HepG2 (cell line): ENCODE data around the gene ESR1. TPM values are rescaled to one million over a fixed set of nuclear protein-coding genes. Genes with fewer than 3 reads are reported as not detected.
A peak's percentile ranks its signal among the peaks of the same experiment; 100 is the strongest.

Experiments used
- CEBPB ChIP-seq: IDR thresholded peaks from 2 replicates; pipeline ENCODE4 v1.6.1; 2011; ENCODE audit warnings: low read depth, low read length, improper control_type of control experiment, borderline replicate concordance
- CEBPG ChIP-seq: IDR thresholded peaks from 2 replicates; pipeline ENCODE4 v1.6.1; 2016
- ELF3 ChIP-seq: IDR thresholded peaks from 2 replicates; pipeline ENCODE4 v1.6.1; 2016; ENCODE audit warnings: missing genetic modification reagents, missing compliant biosample characterization
- FOXA1 ChIP-seq, 2 experiments: fragments of 450-650 bp in 1 of 2; sonication (generic) in 1 of 2; formaldehyde crosslinking in 1 of 2; IDR thresholded peaks; 2 replicates each; pipeline versions ENCODE4 v1.4.0 to v1.6.1; 2016 to 2020; ENCODE audit warnings: missing genetic modification reagents in 1 of 2
- HBP1 ChIP-seq: IDR thresholded peaks from 2 replicates; pipeline ENCODE4 v1.6.1; 2016; ENCODE audit warnings: low read depth, control low read depth
- HNRNPH1 ChIP-seq: fragments of 200-400 bp; formaldehyde crosslinking; optimal IDR thresholded peaks from 2 replicates; pipeline ENCODE3; 2017; ENCODE audit warnings: mild to moderate bottlenecking, low read depth, low read length
- IRF2 ChIP-seq: IDR thresholded peaks from 2 replicates; pipeline ENCODE4 v1.6.1; 2018; ENCODE audit warnings: missing genetic modification reagents, missing compliant biosample characterization
- MAF1 ChIP-seq: sonication (generic); formaldehyde crosslinking; IDR thresholded peaks from 2 replicates; pipeline ENCODE4 v1.5.0; 2020; ENCODE audit warnings: missing genetic modification reagents, borderline replicate concordance
- MED1 ChIP-seq: sonication (generic); formaldehyde crosslinking; IDR thresholded peaks from 2 replicates; pipeline ENCODE4 v1.4.0; 2020; ENCODE audit warnings: missing genetic modification reagents
- PLSCR1 ChIP-seq: sonication (generic); formaldehyde crosslinking; IDR thresholded peaks from 2 replicates; pipeline ENCODE4 v1.5.0; 2020; ENCODE audit warnings: missing genetic modification reagents, mild to moderate bottlenecking, borderline replicate concordance
- POGZ ChIP-seq: sonication (generic); formaldehyde crosslinking; IDR thresholded peaks from 2 replicates; pipeline ENCODE4 v1.4.0; 2020; ENCODE audit warnings: mild to moderate bottlenecking, missing genetic modification reagents
- SP140L ChIP-seq: sonication (generic); formaldehyde crosslinking; IDR thresholded peaks from 2 replicates; pipeline ENCODE4 v1.4.0; 2020; ENCODE audit warnings: missing genetic modification reagents, borderline replicate concordance
- THAP11 ChIP-seq: IDR thresholded peaks from 2 replicates; pipeline ENCODE4 v1.6.1; 2016; ENCODE audit warnings: missing biosample characterization, missing genetic modification reagents
- TOE1 ChIP-seq: sonication (generic); formaldehyde crosslinking; IDR thresholded peaks from 2 replicates; pipeline ENCODE4 v1.4.0; 2020; ENCODE audit warnings: mild to moderate bottlenecking, missing genetic modification reagents
- TSC22D2 ChIP-seq: sonication (generic); formaldehyde crosslinking; IDR thresholded peaks from 2 replicates; pipeline ENCODE4 v1.5.1; 2020; ENCODE audit warnings: missing genetic modification reagents, mild to moderate bottlenecking, borderline replicate concordance
- ZNF460 ChIP-seq: sonication (generic); formaldehyde crosslinking; IDR thresholded peaks from 2 replicates; pipeline ENCODE4 v1.5.1; 2020; ENCODE audit warnings: missing genetic modification reagents, mild to moderate bottlenecking, borderline replicate concordance
- ZNF614 ChIP-seq: IDR thresholded peaks from 2 replicates; pipeline ENCODE4 v1.6.1; 2018; ENCODE audit warnings: missing biosample characterization, missing genetic modification reagents, inconsistent platforms, borderline replicate concordance
- ZNF816 ChIP-seq: sonication (generic); formaldehyde crosslinking; IDR thresholded peaks from 2 replicates; pipeline ENCODE4 v1.8.0; 2022; ENCODE audit warnings: missing genetic modification reagents, mild to moderate bottlenecking, borderline replicate concordance
- ZSCAN31 ChIP-seq: sonication (generic); formaldehyde crosslinking; IDR thresholded peaks from 2 replicates; pipeline ENCODE4 v1.5.0; 2020; ENCODE audit warnings: low read depth, mild to moderate bottlenecking, missing genetic modification reagents
- polyA plus RNA-seq, 8 experiments: library from polyadenylated mRNA; depleted of rRNA in 3 of 8; stranded (reverse) in 7 of 8; unstranded in 1 of 8; fragments of >200 nt; fragmentation: Illumina TruSeq in 4 of 8; extraction: Trizol in 4 of 8; gene quantifications; 2 replicates each; pipeline versions ENCODE4 v1.2.1 to v1.2.3, GENCODE V29; 2011 to 2016; ENCODE audit warnings: low read depth in 4 of 8, missing spikeins in 1 of 8, mixed read lengths in 1 of 8; ENCODE audit not compliant: insufficient read depth in 1 of 8
- total RNA-seq, 5 experiments: library from RNA; depleted of rRNA; stranded (reverse); fragments of >200 nt; fragmentation: Illumina TruSeq; extraction: Trizol; gene quantifications; 2 replicates each; pipeline ENCODE4 v1.2.3, GENCODE V29; 2016; ENCODE audit warnings: low read depth in 1 of 5
- TF ChIP-seq, protein P1 (sequence below): sonication (generic); formaldehyde crosslinking; IDR thresholded peaks from 2 replicates; pipeline ENCODE4 v1.4.0; 2020; ENCODE audit warnings: missing genetic modification reagents; ENCODE audit errors: not compliant biosample characterization
- TF ChIP-seq, protein P2 (sequence below): sonication (generic); formaldehyde crosslinking; IDR thresholded peaks from 2 replicates; pipeline ENCODE4 v1.4.0; 2020; ENCODE audit warnings: mild to moderate bottlenecking, low read depth, missing genetic modification reagents
- TF ChIP-seq, protein P3 (sequence below): sonication (generic); formaldehyde crosslinking; IDR thresholded peaks from 2 replicates; pipeline ENCODE4 v1.4.0; 2020; ENCODE audit warnings: missing genetic modification reagents
- TF ChIP-seq, protein P4 (sequence below): sonication (generic); formaldehyde crosslinking; IDR thresholded peaks from 2 replicates; pipeline ENCODE4 v1.8.0; 2022; ENCODE audit warnings: missing genetic modification reagents, low read depth, mild to moderate bottlenecking, borderline replicate concordance

The ESR1 gene
- total and polyA plus RNA-seq, 2 of the 13 experiments (the other 11 are each of a cell fraction or from before 2014, with no cell fraction given) = not detected

DNA sequence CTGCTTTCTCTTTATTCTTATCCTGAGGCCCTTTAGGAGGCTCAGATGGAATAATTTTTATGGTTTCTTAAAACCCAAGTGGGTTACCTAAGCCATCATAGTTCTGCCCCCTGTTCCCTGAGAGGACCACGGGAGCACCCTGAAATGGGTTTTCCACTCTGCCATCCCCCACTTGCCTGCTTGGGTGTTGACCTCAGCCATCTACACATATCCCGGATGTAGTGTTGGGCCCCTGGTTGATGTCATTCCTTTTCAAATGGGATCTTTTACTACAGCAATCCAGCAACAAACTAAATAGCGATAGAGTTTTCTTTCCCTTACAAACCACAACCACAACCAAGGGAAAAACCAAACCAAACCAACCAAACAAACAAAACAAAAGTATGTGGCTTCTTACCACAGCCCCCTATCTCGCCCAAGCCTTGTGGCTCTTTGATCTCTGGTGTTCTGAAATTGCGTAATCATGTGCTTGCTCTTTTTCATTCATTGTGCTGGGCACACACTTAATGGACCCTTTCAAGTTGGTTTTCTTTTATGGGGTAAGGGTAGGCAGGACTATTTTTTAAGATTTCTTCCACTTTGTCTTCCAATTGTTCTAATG is 154.9 kb downstream of the ESR1 start (continued):
- TF ChIP-seq MAF1 (CRISPR knock-in tag) (no peak), ELF3 (CRISPR knock-in tag) (peak; percentile 51; the same call in 1 of the 2 replicates), ZNF614 (CRISPR knock-in tag) (peak; percentile 51; the same call in 1 of the 2 replicates), IRF2 (no peak), FOXA1 (IDR thresholded peaks at IDR 0.05) (no peak), FOXA1 (CRISPR knock-in tag; IDR thresholded peaks at IDR 0.05) (0 out of 2 replicates have a peak, but pooled peaks have one; percentile 16), MED1 (CRISPR knock-in tag) (0 out of 2 replicates have a peak, but pooled peaks have one; percentile 15), TOE1 (CRISPR knock-in tag) (no peak), POGZ (peak; percentile 46; the same call in 1 of the 2 replicates), SP140L (CRISPR knock-in tag) (no peak), PLSCR1 (CRISPR knock-in tag) (no peak), THAP11 (peak; percentile 51; the same call in 1 of the 2 replicates), CEBPG (peak; percentile 98), HBP1 (CRISPR knock-in tag) (no peak), CEBPB (peak; percentile 99), ZNF816 (CRISPR knock-in tag) (no peak), HNRNPH1 (no peak), TSC22D2 (CRISPR knock-in tag) (no peak), ZSCAN31 (no peak), ZNF460 (CRISPR knock-in tag) (no peak)
- TF ChIP-seq, protein P1, sequence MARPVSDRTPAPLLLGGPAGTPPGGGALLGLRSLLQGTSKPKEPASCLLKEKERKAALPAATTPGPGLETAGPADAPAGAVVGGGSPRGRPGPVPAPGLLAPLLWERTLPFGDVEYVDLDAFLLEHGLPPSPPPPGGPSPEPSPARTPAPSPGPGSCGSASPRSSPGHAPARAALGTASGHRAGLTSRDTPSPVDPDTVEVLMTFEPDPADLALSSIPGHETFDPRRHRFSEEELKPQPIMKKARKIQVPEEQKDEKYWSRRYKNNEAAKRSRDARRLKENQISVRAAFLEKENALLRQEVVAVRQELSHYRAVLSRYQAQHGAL (CRISPR knock-in tag) = no peak
- TF ChIP-seq, protein P2, sequence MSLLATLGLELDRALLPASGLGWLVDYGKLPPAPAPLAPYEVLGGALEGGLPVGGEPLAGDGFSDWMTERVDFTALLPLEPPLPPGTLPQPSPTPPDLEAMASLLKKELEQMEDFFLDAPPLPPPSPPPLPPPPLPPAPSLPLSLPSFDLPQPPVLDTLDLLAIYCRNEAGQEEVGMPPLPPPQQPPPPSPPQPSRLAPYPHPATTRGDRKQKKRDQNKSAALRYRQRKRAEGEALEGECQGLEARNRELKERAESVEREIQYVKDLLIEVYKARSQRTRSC = no peak
- TF ChIP-seq, protein P3, sequence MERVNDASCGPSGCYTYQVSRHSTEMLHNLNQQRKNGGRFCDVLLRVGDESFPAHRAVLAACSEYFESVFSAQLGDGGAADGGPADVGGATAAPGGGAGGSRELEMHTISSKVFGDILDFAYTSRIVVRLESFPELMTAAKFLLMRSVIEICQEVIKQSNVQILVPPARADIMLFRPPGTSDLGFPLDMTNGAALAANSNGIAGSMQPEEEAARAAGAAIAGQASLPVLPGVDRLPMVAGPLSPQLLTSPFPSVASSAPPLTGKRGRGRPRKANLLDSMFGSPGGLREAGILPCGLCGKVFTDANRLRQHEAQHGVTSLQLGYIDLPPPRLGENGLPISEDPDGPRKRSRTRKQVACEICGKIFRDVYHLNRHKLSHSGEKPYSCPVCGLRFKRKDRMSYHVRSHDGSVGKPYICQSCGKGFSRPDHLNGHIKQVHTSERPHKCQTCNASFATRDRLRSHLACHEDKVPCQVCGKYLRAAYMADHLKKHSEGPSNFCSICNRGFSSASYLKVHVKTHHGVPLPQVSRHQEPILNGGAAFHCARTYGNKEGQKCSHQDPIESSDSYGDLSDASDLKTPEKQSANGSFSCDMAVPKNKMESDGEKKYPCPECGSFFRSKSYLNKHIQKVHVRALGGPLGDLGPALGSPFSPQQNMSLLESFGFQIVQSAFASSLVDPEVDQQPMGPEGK = peak; percentile 66
- TF ChIP-seq, protein P4, sequence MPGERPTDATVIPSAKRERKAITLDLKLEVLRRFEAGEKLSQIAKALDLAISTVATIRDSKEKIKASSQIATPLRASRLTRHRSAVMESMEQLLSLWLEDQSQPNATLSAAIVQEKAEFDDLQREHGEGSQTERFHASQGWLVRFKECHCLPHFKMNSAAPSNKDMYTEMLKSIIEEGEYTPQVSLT (CRISPR knock-in tag) = no peak
